Aorta (tissue), 5 donors: ENCODE measurements around the gene ZNF569. TPM values are rescaled to one million over a fixed set of nuclear protein-coding genes. Genes with fewer than 3 reads are reported as not detected.
"Not testable (repeated sequence)": the region's sequence is repeated elsewhere in the genome, so short reads cannot be mapped to it uniquely, and the experiment has no call there.

Experiments
- ATAC-seq: fragments of 200-7000 bp; cut with Tn5 transposase; one replicate; pipeline ENCODE4 v1.9.1; 2022; ENCODE audit warnings: moderate library complexity; ENCODE audit not compliant: low FRiP score
- DNase-seq, 2 donors: peaks; one replicate each; pipeline ENCODE4 v3.0.0-alpha.2; 2020
- H3K27ac ChIP-seq, 2 donors: one replicate each; pipeline ENCODE4 v1.5.1; 2013; ENCODE audit warnings: low read length in 2 of 2, mild to moderate bottlenecking in 2 of 2, moderate library complexity in 2 of 2, control low read depth in 1 of 2, inconsistent platforms in 1 of 2, low read depth in 1 of 2
- H3K27me3 ChIP-seq, 2 donors: one replicate each; pipeline ENCODE4 v1.6.1; 2013; ENCODE audit warnings: control low read depth in 1 of 2, low read length in 1 of 2, mild to moderate bottlenecking in 1 of 2, moderate library complexity in 1 of 2; ENCODE audit not compliant: insufficient read depth in 2 of 2, control insufficient read depth in 1 of 2
- H3K36me3 ChIP-seq, 2 donors: one replicate each; pipeline ENCODE4 v1.6.1; 2013; ENCODE audit warnings: control low read depth in 1 of 2, low read length in 1 of 2, mild to moderate bottlenecking in 1 of 2; ENCODE audit not compliant: insufficient read depth in 2 of 2, control insufficient read depth in 1 of 2
- H3K4me1 ChIP-seq, 2 donors: one replicate each; pipeline ENCODE4 v1.6.1; 2013; ENCODE audit warnings: low read length in 2 of 2, control low read depth in 1 of 2, mild to moderate bottlenecking in 1 of 2, moderate library complexity in 1 of 2; ENCODE audit not compliant: insufficient read depth in 2 of 2, control insufficient read depth in 1 of 2
- H3K4me3 ChIP-seq, 2 donors: one replicate each; pipeline ENCODE4 v1.5.1; 2013; ENCODE audit warnings: low read length in 2 of 2, control low read depth in 1 of 2, mild to moderate bottlenecking in 1 of 2
- H3K9me3 ChIP-seq: one replicate; pipeline ENCODE4 v1.6.1; 2013; ENCODE audit warnings: mild to moderate bottlenecking, low read length; ENCODE audit not compliant: control insufficient read depth
- WGBS, 2 donors: extraction: QIAGEN DNeasy Blood & Tissue Kit; methylation state at CpG; one replicate each; pipeline ENCODE4 v1.1.7; 2013; 5-methylcytosine and 5-hydroxymethylcytosine counted together
- intact Hi-C, 2 donors: fragments of 100-400 bp; cut with DNase I; formaldehyde crosslinking; loops; one replicate each; pipeline versions ENCODE4 v1.14.2 to v1.15.0; 2022
- polyA plus RNA-seq, 2 donors: library from polyadenylated mRNA; stranded (reverse); fragments of 200-250 nt; gene quantifications; one replicate each; pipeline ENCODE4 v1.2.3, GENCODE V29; 2013
- total RNA-seq, 2 donors: library from RNA; stranded (reverse); fragmentation: NEBNext Ultra II Directional; extraction: Animal tissue kit (Norgen Biotek cat#: 25700); gene quantifications; one replicate each; pipeline ENCODE4 v1.2.1, GENCODE V29; 2021
- donor health status: healthy with polysubstance abuse.
- donor health status: Bipolar disorder and iron deficiency.
- donor health status: DM: no; HTN: no; CAD: no.
- donor health status: DM: no; HTN: no; CAD: no.
- donor health status: DM: yes; HTN: yes; CAD: no.

The ZNF569 gene
- total and polyA plus RNA-seq, 4 donors, result 3.1 to 6.7 (median 5.1) TPM

DNA sequence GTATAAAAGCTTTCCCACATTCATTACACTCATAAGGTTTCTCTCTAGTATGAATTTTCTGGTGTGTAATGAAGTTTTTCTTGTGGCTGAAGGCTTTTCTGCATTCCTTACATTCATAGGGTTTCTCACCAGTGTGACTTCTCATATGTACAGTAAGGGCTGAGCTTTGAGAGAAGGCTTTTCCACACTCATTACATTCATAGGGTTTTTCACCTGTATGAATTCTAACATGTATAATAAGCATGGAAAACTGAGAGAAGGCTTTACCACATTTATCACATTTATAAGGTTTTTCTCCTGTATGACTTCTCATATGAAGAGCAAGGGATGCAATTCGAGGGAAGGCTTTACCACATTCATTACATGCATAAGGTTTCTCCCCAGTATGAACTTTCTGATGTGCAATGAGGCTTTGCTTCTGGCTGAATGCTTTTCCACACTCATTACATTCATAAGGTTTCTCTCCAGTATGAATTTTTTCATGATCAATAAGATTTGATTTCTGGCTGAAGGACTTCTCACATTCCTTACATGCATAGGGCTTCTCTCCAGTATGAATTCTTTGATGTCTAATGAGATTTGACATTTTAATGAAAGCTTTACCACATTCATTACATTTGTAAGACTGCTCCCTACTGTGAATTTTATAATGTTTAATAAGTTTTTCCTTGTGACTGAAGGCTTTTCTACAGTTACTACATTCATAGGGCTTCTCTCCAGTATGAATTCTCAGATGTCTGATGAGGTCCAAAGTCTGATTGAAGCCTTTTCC, 53.7 kb downstream of the ZNF569 start:
- Histone ChIP-seq H3K27ac (no peak overlapping the region), H3K9me3 (peaks cover 17% of the 10 kb centered on the region), H3K4me1 (no peaks in the 10 kb centered on the region), H3K4me3 (peak overlapping the region in 1 of 2 donors; percentile 20), H3K27me3 (no peaks in the 10 kb centered on the region), H3K36me3 (peaks cover 6 to 7% of the 10 kb centered on the region in 2 donors)
- WGBS, 2 donors, result 96 to 97% methylated on average over 1 of the region's 1 CpG
- no peak for ATAC-seq
- DNase-seq, result no peak
- intact Hi-C loops, result no loop called here

DNA sequence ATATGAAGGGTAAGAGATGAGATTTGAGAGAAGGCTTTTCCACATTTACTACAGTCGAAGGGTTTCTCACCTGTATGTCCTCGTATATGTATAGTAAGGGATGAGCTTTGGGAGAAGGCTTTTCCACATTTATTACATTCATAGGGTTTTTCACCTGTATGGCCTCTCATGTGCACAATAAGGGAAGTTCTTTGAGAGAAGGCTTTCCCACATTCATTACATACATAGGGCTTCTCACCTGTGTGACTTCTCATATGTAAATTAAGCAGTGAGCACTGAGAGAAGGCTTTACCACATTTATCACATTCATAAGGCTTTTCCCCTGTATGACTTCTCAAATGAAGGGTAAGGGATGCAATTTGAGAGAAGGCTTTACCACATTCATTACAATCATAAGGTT, 54.5 kb downstream of the ZNF569 start:
- Histone ChIP-seq H3K27ac (no peak overlapping the region), H3K4me1 (no peaks in the 10 kb centered on the region), H3K27me3 (no peaks in the 10 kb centered on the region), H3K9me3 (peaks cover 17% of the 10 kb centered on the region), H3K36me3 (peaks cover 5 to 7% of the 10 kb centered on the region in 2 donors), H3K4me3 (peak overlapping the region in 1 of 2 donors; percentile 20)
- no peak for DNase-seq
- ATAC-seq, result no peak
- 95 to 100% methylated on average over 2 of the region's 2 CpGs for WGBS, 2 donors
- intact Hi-C loops, result no loop called here

DNA sequence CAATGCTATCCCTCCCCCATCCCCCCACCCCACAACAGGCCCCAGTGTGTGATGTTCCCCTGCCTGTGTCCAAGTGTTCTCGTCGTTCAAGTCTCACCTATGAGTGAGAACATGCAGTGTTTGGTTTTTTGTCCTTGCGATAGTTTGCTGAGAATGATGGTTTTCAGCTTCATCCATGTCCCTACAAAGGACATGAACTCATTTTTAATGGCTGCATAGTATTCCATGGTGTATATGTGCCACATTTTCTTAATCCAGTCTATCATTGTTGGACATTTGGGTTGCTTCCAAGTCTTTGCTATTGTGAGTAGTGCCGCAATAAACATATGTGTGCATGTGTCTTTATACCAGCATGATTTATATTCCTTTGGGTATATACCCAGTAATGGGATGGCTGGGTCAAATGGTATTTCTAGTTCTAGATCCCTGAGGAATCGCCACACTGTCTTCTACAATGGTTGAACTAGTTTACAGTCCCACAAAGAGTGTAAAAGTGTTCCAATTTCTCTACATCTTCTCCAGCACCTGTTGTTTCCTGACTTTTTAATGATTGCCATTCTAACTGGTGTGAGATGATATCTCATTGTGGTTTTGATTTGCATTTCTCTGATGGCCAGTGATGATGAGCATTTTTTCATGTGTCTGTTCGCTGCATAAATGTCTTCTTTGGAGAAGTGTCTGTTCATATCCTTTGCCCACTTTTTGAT, 61.0 kb downstream of the ZNF569 start:
- DNase-seq, H3K27ac ChIP-seq, H3K4me3 ChIP-seq, ATAC-seq, intact Hi-C loops, H3K27me3 ChIP-seq, H3K4me1 ChIP-seq, H3K36me3 ChIP-seq: not testable (repeated sequence)
- WGBS, 2 donors, result 87 to 92% methylated on average over 6 of the region's 6 CpGs
- peaks cover 22% of the 10 kb centered on the region for H3K9me3 ChIP-seq

DNA sequence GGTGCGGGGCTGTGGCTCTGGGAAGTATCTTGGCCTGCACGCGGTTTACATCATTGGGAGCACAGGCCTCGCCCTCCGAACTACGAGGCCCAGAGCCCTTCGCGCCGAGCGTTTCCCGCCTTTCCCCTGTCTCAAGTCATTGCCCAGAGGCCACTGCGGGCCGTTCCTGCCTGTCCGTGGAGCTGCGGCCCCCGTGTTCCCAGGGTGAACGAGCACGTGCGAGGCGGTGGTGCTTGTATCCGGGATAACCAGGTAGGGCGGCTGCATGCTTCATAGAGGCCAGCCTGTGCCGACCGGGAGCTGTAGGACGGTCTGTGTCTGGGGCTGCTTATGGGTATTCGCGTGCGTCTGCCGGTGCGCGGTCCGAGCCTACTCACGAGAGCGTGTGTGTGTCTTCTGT, 63.8 kb downstream of the ZNF569 start:
- H3K36me3 ChIP-seq, result no peaks in the 10 kb centered on the region
- H3K9me3 ChIP-seq, result peaks cover 22% of the 10 kb centered on the region
- WGBS, 2 donors, result 47 to 52% methylated on average over 34 of the region's 34 CpGs
- H3K27me3 ChIP-seq, result no peaks in the 10 kb centered on the region
- H3K27ac ChIP-seq, result no peak overlapping the region
- intact Hi-C loops, result no loop called here
- H3K4me3 ChIP-seq, result no peak overlapping the region
- H3K4me1 ChIP-seq, result no peaks in the 10 kb centered on the region
- DNase-seq (no peak), ATAC-seq (no peak)

DNA sequence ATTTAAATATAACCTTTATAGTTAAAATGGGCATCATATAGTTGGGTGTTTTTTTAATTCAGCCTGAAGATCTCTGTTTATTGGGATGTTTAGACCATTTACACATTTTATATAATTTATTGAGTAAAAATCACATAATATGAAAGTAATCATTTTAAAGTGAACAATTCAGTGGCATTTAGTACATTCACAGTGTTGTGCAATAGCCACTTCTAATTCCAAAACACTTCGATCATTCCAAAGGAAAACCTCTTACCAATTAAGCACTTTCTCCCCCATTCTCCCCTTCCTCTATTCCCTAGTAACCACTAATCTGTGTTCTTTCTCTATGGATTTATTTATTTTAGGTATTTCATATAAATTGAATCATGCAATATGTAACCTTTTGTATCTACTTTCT, 66.2 kb downstream of the ZNF569 start:
- intact Hi-C loops, result no loop called here
- no peaks in the 10 kb centered on the region for H3K4me1 ChIP-seq
- H3K4me3 ChIP-seq, result no peak overlapping the region
- ATAC-seq (no peak), DNase-seq (no peak)
- 94 to 98% methylated on average over 1 of the region's 1 CpG for WGBS, 2 donors
- H3K27me3 ChIP-seq, result no peaks in the 10 kb centered on the region
- H3K36me3 ChIP-seq, result no peaks in the 10 kb centered on the region
- no peak overlapping the region for H3K27ac ChIP-seq
- peaks cover 18% of the 10 kb centered on the region for H3K9me3 ChIP-seq

DNA sequence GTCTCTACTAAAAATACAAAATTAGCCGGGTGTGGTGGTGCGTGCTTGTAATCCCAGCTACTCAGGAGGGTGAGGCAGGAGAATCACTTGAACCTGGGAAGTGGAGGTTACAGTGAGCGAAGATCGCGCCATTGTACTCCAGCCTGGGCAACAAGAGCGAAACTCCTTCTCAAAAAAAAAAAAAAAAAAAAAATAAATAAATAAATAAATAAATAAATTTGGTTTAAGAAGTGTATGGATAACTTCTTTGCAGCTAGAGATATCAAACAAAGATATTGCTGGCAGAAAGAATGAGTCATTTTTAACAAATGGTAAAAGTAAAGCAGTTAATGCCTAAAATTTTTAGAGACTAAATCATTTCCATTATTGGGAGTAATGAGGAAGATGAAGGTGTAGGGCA, 75.8 kb downstream of the ZNF569 start:
- DNase-seq, H3K27ac ChIP-seq, ATAC-seq, H3K4me3 ChIP-seq, H3K27me3 ChIP-seq, H3K4me1 ChIP-seq, intact Hi-C loops: not testable (repeated sequence)
- peaks cover 20% of the 10 kb centered on the region for H3K9me3 ChIP-seq
- WGBS, 2 donors, result 97 to 100% methylated on average over 6 of the region's 6 CpGs
- peaks cover 15 to 28% of the 10 kb centered on the region in 2 donors for H3K36me3 ChIP-seq

DNA sequence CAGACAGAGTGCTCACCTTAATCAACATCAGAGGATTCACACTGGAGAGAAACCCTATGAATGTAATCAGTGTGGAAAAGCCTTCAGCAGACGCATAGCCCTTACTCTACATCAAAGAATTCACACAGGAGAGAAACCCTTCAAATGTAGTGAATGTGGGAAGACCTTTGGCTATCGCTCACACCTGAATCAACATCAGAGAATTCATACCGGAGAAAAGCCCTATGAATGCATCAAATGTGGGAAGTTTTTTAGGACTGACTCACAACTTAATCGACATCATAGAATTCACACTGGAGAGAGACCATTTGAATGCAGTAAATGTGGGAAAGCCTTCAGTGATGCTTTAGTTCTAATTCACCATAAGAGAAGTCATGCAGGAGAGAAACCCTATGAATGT, 78.0 kb downstream of the ZNF569 start:
- Histone ChIP-seq H3K4me1 (no peaks in the 10 kb centered on the region), H3K27ac (no peak overlapping the region), H3K9me3 (peaks cover 24% of the 10 kb centered on the region), H3K36me3 (peaks cover 19 to 46% of the 10 kb centered on the region in 2 donors), H3K27me3 (no peaks in the 10 kb centered on the region), H3K4me3 (no peak overlapping the region)
- intact Hi-C loops, result no loop called here
- 95 to 98% methylated on average over 4 of the region's 4 CpGs for WGBS, 2 donors
- ATAC-seq, result no peak
- DNase-seq, result no peak

DNA sequence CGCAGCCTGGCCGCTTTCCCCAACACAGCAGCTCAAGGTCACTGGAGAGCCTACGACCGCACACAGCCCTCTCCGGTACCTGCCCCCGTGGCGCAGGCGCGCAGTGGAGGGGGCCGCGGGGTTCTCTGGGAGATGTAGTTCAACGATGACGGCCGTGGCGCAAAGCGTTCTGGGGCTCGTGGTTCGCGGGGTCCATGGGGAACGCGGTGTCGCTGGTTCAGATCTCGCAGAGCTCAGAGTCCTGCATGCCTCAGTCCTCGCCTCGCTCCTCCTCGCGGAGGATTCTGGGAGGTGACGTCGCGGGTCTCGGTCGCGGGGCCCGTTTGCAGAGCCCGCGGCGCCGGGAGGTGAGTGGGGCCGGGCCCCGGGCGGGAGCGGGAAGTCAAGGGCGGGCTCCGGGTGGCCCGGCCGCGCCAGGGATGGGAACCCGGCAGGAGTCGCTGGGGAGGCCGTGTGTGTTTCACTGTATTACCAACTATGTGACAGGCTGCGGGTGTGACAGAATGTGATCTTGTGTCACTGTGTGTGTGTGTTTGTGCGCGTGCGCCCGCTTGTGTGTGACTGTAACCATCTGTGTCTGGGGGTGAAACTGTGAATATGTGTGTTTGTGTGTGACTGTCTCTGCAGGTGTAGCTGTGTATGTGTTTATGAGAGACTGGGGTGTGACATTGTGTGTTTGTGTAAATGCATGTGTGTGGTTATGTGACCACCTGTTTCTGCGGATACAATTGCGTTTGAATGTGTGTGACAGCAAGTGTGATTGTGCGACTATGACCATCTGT, 96.2 kb downstream of the ZNF569 start, which contains the start of gene ZNF527:
TSS of gene ZNF527 (plus strand) at position 220 of the 782 bp plus-strand sequence. CDS start 3,100 bp downstream, outside the sequence.
- peak; percentile 99 for ATAC-seq
- intact Hi-C loops, result loop anchor here in 1 of 2 donors (5.0 kb wide), 1 partner anchor 96 kb away; the partner anchor contains the start of genes ZNF569 and ZNF570
- WGBS, 2 donors, result 1% methylated on average over 56 to 58 of the region's 58 CpGs
- peak; percentile 99 for DNase-seq
- Histone ChIP-seq H3K36me3 (peaks cover 3 to 10% of the 10 kb centered on the region in 2 donors), H3K4me1 (no peaks in the 10 kb centered on the region), H3K27ac (peak within 1 kb of the TSS in 1 of 2 donors; percentile 48), H3K4me3 (peak within 1 kb of the TSS; percentile 52 to 65), H3K27me3 (no peaks in the 10 kb centered on the region), H3K9me3 (peaks cover 2% of the 10 kb centered on the region)
